CD4-positive, alpha-beta memory T cell (primary cell): ENCODE data around the gene OR2A12. TPM values are rescaled to one million over a fixed set of nuclear protein-coding genes. Genes with fewer than 3 reads are reported as not detected.

Experiments used
- CTCF ChIA-PET: fragments of 350-600 bp; sonication (Branson Sonifier 250); formaldehyde crosslinking; loops from one replicate; lab custom pipeline; 2021; ENCODE audit warnings: inconsistent platforms; ENCODE audit not compliant: partially characterized antibody; lab: Charles Lee
- POLR2A ChIA-PET: fragments of 350-600 bp; sonication (Branson Sonifier 250); formaldehyde crosslinking; loops from one replicate; lab custom pipeline; 2021; ENCODE audit not compliant: partially characterized antibody; lab: Charles Lee
- DNase-seq, 5 donors: peaks; one replicate each; pipeline versions ENCODE4 v3.0.0 to v3.0.0-alpha.2; 2020 to 2022; ENCODE audit warnings: mixed read lengths in 1 of 5
- H3K27ac ChIP-seq: one replicate; pipeline ENCODE4 v1.7.0; 2013; ENCODE audit warnings: low read depth, low read length
- H3K27me3 ChIP-seq: 2 replicates; pipeline ENCODE4 v1.7.0; 2013; ENCODE audit warnings: mild to moderate bottlenecking, low read length, moderate library complexity; ENCODE audit not compliant: insufficient read depth
- H3K36me3 ChIP-seq: 2 replicates; pipeline ENCODE4 v1.7.0; 2013; ENCODE audit warnings: mild to moderate bottlenecking, low read length, moderate library complexity; ENCODE audit not compliant: insufficient read depth
- H3K4me1 ChIP-seq: 2 replicates; pipeline ENCODE4 v1.7.0; 2013; ENCODE audit warnings: mild to moderate bottlenecking, low read length, moderate library complexity; ENCODE audit not compliant: insufficient read depth
- H3K4me3 ChIP-seq, 2 donors: one replicate each; pipeline ENCODE4 v1.7.0; 2013; ENCODE audit warnings: low read length in 2 of 2, mild to moderate bottlenecking in 1 of 2
- H3K9me3 ChIP-seq, 2 donors: one replicate each; pipeline ENCODE4 v1.7.0; 2013; ENCODE audit warnings: low read length in 2 of 2, control low read depth in 1 of 2; ENCODE audit not compliant: control insufficient read depth in 1 of 2
- H3K27ac Mint-ChIP-seq, 7 donors: one replicate each; pipeline ENCODE4 v1.8.0; 2020 to 2021; ENCODE audit warnings: mixed read lengths in 7 of 7, mild to moderate bottlenecking in 6 of 7, inconsistent platforms in 3 of 7, moderate library complexity in 3 of 7
- H3K27me3 Mint-ChIP-seq, 2 donors: one replicate each; pipeline ENCODE4 v1.8.0; 2020 to 2021; ENCODE audit warnings: mixed read lengths in 2 of 2
- H3K36me3 Mint-ChIP-seq, 2 donors: one replicate each; pipeline ENCODE4 v1.8.0; 2020 to 2021; ENCODE audit warnings: mixed read lengths in 2 of 2, inconsistent platforms in 1 of 2, mild to moderate bottlenecking in 1 of 2
- H3K4me1 Mint-ChIP-seq, 4 donors: one replicate each; pipeline ENCODE4 v1.8.0; 2020 to 2021; ENCODE audit warnings: mixed read lengths in 4 of 4, mild to moderate bottlenecking in 1 of 4
- H3K4me3 Mint-ChIP-seq, 8 donors: one replicate each; pipeline ENCODE4 v1.8.0; 2020 to 2021; ENCODE audit warnings: mixed read lengths in 8 of 8, mild to moderate bottlenecking in 7 of 8, moderate library complexity in 6 of 8, inconsistent platforms in 3 of 8
- H3K9me3 Mint-ChIP-seq, 8 donors: one replicate each; pipeline ENCODE4 v1.8.0; 2020 to 2021; ENCODE audit warnings: mixed read lengths in 8 of 8, mild to moderate bottlenecking in 5 of 8, inconsistent platforms in 3 of 8, moderate library complexity in 1 of 8
- intact Hi-C: fragments of 100-400 bp; cut with micrococcal nuclease; formaldehyde crosslinking; loops from one replicate; pipeline ENCODE4 v1.15.1; 2023
- polyA plus RNA-seq, 2 donors: library from polyadenylated mRNA; unstranded; fragments of 300-500 nt; fragmentation: Illumina TruSeq; gene quantifications; one replicate each; pipeline ENCODE4 v1.2.3, GENCODE V29; 2021
- total RNA-seq, 2 experiments: library from RNA; stranded (reverse); gene quantifications; one replicate each; pipeline ENCODE4 v1.2.3, GENCODE V29; 2021

The OR2A12 gene
- total and polyA plus RNA-seq, 4 experiments from 2014 or later, result not detected

DNA sequence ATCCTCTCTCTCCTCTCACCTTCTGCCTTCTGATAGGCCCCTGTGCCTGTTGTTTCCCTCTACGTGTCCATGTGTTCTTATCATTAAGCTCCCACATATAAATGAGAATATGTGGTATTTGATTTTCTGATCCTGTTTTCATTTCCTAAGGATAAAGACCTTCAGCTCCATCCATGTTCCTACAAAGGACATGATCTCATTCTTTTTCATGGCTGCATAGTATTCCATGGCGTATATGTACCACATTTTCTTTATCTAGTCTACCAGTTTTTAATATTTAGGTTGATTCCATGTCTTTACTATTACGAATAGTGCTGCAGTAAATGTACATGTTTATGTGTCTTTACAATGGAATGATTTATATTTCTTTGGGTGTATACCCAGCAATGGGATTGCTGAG, 4.6 kb downstream of the OR2A12 start:
- no peaks in the 10 kb centered on the region for H3K36me3 ChIP-seq
- H3K27ac ChIP-seq, result no peak overlapping the region
- no peak for DNase-seq
- no peaks in the 10 kb centered on the region for H3K9me3 ChIP-seq
- H3K27me3 ChIP-seq, result no peaks in the 10 kb centered on the region
- Mint-ChIP-seq H3K4me1 (no peaks in the 10 kb centered on the region), H3K36me3 (no peaks in the 10 kb centered on the region), H3K4me3 (no peak overlapping the region), H3K9me3 (peaks cover 0 to 17% (median 12%) of the 10 kb centered on the region in 8 donors), H3K27me3 (peaks cover 2% of the 10 kb centered on the region in 2 donors), H3K27ac (no peak overlapping the region)
- ChIA-PET CTCF (no interaction called here), POLR2A (no interaction called here)
- H3K4me1 ChIP-seq, result no peaks in the 10 kb centered on the region
- intact Hi-C loops, result no loop called here
- no peak overlapping the region for H3K4me3 ChIP-seq

DNA sequence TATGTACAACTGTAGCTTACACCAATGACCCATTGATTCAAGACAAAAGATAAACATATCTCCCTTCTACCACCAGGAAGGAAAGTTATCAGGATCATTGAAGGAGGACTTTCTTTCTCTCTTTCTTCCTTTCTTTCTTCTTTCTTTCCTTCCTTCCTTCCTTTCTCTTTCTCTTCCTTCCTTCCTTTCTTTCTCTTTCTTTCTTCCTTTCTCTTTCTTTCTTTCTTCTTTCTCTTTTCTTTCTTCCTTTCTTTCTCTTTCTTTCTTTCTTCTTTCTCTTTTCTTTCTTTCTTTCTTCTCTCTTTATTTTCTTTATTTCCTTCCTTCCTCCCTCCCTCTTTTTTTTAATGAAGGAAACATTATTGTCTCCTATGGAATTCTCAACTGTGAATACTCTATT, 12.7 kb downstream of the OR2A12 start:
- Mint-ChIP-seq H3K27ac (no peak overlapping the region), H3K27me3 (peaks cover 4 to 9% of the 10 kb centered on the region in 2 donors), H3K36me3 (no peaks in the 10 kb centered on the region), H3K9me3 (peaks cover 0 to 8% (median 4%) of the 10 kb centered on the region in 8 donors), H3K4me3 (no peak overlapping the region), H3K4me1 (no peaks in the 10 kb centered on the region)
- H3K27me3 ChIP-seq, result no peaks in the 10 kb centered on the region
- CTCF ChIA-PET, result interaction anchor here (1.3 kb wide), 1 partner anchor 29 kb away, joined by 4 read pairs; no protein-coding TSS in a partner anchor
- intact Hi-C loops, result no loop called here
- H3K4me3 ChIP-seq, result no peak overlapping the region
- no peaks in the 10 kb centered on the region for H3K36me3 ChIP-seq
- no peaks in the 10 kb centered on the region for H3K4me1 ChIP-seq
- no peak overlapping the region for H3K27ac ChIP-seq
- H3K9me3 ChIP-seq, result no peaks in the 10 kb centered on the region
- POLR2A ChIA-PET, result no interaction called here
- DNase-seq, result no peak

DNA sequence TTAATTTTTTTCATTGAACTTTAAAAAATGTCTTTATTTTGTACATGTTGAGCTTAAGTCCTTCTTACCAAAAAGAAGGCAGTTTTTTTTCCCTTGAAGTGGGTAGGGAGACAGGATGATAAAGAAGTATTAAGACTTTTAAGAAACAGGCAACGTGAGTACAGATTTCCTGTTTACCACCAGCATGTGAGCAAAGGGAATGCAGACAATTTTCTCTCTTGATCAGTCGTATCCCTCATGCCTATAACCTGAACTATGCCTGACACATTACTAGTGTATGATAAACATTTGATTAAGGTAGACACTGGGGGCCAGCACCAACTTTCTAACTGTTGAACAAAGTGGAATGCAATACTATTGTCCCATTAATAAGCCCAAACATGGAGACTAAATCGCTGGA, 14.5 kb downstream of the OR2A12 start:
- Histone ChIP-seq H3K27me3 (no peaks in the 10 kb centered on the region), H3K4me1 (no peaks in the 10 kb centered on the region), H3K27ac (no peak overlapping the region), H3K36me3 (no peaks in the 10 kb centered on the region), H3K4me3 (no peak overlapping the region), H3K9me3 (no peaks in the 10 kb centered on the region)
- intact Hi-C loops, result no loop called here
- no peak overlapping the region for H3K27ac Mint-ChIP-seq
- no peak overlapping the region for H3K4me3 Mint-ChIP-seq
- peaks cover 5 to 7% of the 10 kb centered on the region in 2 donors for H3K27me3 Mint-ChIP-seq
- ChIA-PET CTCF (no interaction called here), POLR2A (no interaction called here)
- H3K4me1 Mint-ChIP-seq, result no peaks in the 10 kb centered on the region
- H3K9me3 Mint-ChIP-seq, result peaks cover 0 to 2% (median 0%) of the 10 kb centered on the region in 8 donors
- no peak for DNase-seq
- H3K36me3 Mint-ChIP-seq, result no peaks in the 10 kb centered on the region

DNA sequence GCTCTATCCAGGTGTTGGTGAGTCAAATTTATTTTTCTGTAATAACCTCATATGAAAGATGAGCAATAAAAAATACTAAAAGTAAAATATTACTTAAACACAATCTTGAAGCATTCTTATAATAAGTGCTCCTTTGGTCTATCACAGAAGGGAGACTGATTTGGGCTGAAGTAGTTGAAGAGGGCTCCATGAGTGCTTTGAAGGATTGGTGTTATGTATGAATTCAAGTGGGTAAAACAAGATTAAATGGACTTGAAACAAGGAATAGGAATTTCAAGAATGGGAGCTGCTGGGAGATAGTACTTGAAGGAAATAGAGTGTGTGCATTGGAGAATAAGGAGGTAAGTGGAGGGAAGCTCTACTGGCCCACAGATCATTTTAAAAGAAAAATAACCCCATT, 16.0 kb downstream of the OR2A12 start:
- no peaks in the 10 kb centered on the region for H3K36me3 ChIP-seq
- no peak overlapping the region for H3K27ac ChIP-seq
- H3K9me3 ChIP-seq, result no peaks in the 10 kb centered on the region
- H3K4me3 Mint-ChIP-seq, result no peak overlapping the region
- no peaks in the 10 kb centered on the region for H3K9me3 Mint-ChIP-seq
- POLR2A ChIA-PET, result no interaction called here
- CTCF ChIA-PET, result no interaction called here
- no peaks in the 10 kb centered on the region for H3K36me3 Mint-ChIP-seq
- no peak overlapping the region for H3K4me3 ChIP-seq
- intact Hi-C loops, result no loop called here
- DNase-seq, result no peak
- peaks cover 4 to 9% of the 10 kb centered on the region in 2 donors for H3K27me3 Mint-ChIP-seq
- H3K4me1 Mint-ChIP-seq, result no peaks in the 10 kb centered on the region
- no peak overlapping the region for H3K27ac Mint-ChIP-seq
- no peaks in the 10 kb centered on the region for H3K27me3 ChIP-seq
- no peaks in the 10 kb centered on the region for H3K4me1 ChIP-seq

DNA sequence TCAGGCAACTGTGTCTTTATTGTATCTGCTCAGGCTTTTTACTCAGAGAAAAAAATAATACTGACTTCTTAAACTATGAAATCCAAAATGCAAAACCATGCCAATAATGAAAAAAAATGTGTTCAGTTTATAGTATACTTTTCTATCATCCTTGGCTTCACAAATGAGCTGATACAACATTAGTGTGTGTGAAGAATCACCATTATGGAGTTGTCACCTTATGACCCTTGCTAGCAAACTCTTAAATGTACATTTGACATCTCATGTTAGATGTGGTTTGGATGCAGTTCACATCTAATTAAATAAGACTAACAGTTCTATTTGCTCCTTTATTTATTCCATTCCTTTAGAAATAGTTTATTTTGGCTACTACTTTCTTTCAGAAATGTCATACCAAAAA, 19.1 kb downstream of the OR2A12 start:
- Mint-ChIP-seq H3K4me1 (no peaks in the 10 kb centered on the region), H3K27ac (no peak overlapping the region), H3K9me3 (peaks cover 0 to 2% (median 0%) of the 10 kb centered on the region in 8 donors), H3K4me3 (no peak overlapping the region), H3K36me3 (no peaks in the 10 kb centered on the region), H3K27me3 (peaks cover 7 to 11% of the 10 kb centered on the region in 2 donors)
- no peaks in the 10 kb centered on the region for H3K27me3 ChIP-seq
- no peaks in the 10 kb centered on the region for H3K36me3 ChIP-seq
- ChIA-PET POLR2A (no interaction called here), CTCF (interaction anchor here (1.1 kb wide), 1 partner anchor 23 kb away, joined by 3 read pairs; no protein-coding TSS in a partner anchor)
- intact Hi-C loops, result no loop called here
- no peaks in the 10 kb centered on the region for H3K4me1 ChIP-seq
- H3K9me3 ChIP-seq, result no peaks in the 10 kb centered on the region
- H3K27ac ChIP-seq, result no peak overlapping the region
- H3K4me3 ChIP-seq, result no peak overlapping the region
- DNase-seq, result no peak

DNA sequence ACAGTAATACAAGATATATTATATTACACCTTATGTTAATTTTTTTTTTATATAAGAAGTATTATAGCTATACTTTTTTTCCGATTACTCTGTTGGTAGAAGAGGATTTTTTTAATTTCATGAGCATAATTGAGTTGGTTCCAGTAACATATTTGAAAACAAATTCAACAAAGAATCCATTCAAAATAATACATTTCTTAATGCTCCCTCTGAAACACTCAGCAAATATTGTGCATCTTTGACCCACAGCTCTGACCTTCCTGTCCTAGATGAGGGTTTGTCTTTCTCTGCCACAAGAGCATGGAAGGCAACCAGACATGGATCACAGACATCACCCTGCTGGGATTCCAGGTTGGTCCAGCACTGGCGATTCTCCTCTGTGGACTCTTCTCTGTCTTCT, 23.2 kb downstream of the OR2A12 start, which contains the start of gene OR2A2:
Gene OR2A2, plus strand, starts transcription at position 301 of the 400 bp plus-strand sequence. Its CDS starts 0 bp downstream, at position 301.
- H3K4me3 ChIP-seq, result no peak within 1 kb of the TSS
- no peaks in the 10 kb centered on the region for H3K36me3 ChIP-seq
- no peaks in the 10 kb centered on the region for H3K36me3 Mint-ChIP-seq
- H3K9me3 ChIP-seq, result no peaks in the 10 kb centered on the region
- no peak within 1 kb of the TSS for H3K27ac Mint-ChIP-seq
- ChIA-PET POLR2A (no interaction called here), CTCF (no interaction called here)
- no peaks in the 10 kb centered on the region for H3K4me1 ChIP-seq
- no peak for DNase-seq
- H3K4me1 Mint-ChIP-seq, result no peaks in the 10 kb centered on the region
- no peak within 1 kb of the TSS for H3K4me3 Mint-ChIP-seq
- intact Hi-C loops, result no loop called here
- H3K27me3 Mint-ChIP-seq, result peaks cover 8 to 21% of the 10 kb centered on the region in 2 donors
- H3K27me3 ChIP-seq, result no peaks in the 10 kb centered on the region
- peaks cover 0 to 2% (median 0%) of the 10 kb centered on the region in 8 donors for H3K9me3 Mint-ChIP-seq
- H3K27ac ChIP-seq, result no peak within 1 kb of the TSS

DNA sequence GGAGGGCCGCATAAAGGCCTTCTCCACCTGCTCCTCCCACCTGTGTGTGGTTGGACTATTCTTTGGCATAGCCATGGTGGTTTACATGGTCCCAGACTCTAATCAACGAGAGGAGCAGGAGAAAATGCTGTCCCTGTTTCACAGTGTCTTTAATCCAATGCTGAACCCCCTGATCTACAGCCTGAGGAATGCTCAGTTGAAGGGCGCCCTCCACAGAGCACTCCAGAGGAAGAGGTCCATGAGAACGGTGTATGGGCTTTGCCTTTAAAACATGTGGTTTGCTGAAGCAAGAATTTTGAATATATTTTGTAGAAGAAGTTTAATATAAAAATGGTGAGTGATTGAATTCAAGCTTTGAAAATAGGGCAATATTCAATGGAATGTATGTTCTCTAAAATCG, 24.2 kb downstream of the OR2A12 start:
- intact Hi-C loops, result no loop called here
- Mint-ChIP-seq H3K4me3 (no peak overlapping the region), H3K36me3 (no peaks in the 10 kb centered on the region), H3K9me3 (peaks cover 0 to 2% (median 0%) of the 10 kb centered on the region in 8 donors), H3K4me1 (no peaks in the 10 kb centered on the region), H3K27ac (no peak overlapping the region), H3K27me3 (peaks cover 8 to 20% of the 10 kb centered on the region in 2 donors)
- no peak for DNase-seq
- Histone ChIP-seq H3K9me3 (no peaks in the 10 kb centered on the region), H3K36me3 (no peaks in the 10 kb centered on the region), H3K4me3 (no peak overlapping the region), H3K27ac (no peak overlapping the region), H3K27me3 (no peaks in the 10 kb centered on the region), H3K4me1 (no peaks in the 10 kb centered on the region)
- POLR2A ChIA-PET, result no interaction called here
- CTCF ChIA-PET, result interaction anchor here (1.3 kb wide), 1 partner anchor 18 kb away, joined by 5 read pairs; no protein-coding TSS in a partner anchor
